ENCODE results near the gene CDIPT. TPM values are rescaled to one million over a fixed set of nuclear protein-coding genes. Genes with fewer than 3 reads are reported as not detected.
A peak's percentile ranks its signal among the peaks of the same experiment; 100 is the strongest.
"Not testable (repeated sequence)": the region's sequence is repeated elsewhere in the genome, so short reads cannot be mapped to it uniquely, and the experiment has no call there.

CDIPT gene
- 10 to 100 TPM; 52.0 to 62.0 TPM for total RNA-seq

- CTCF ChIA-PET = interaction anchor here (0.7 to 1.5 kb wide), 8 partner anchors 8 to 169 kb away, joined by 3 to 8 read pairs (median 4); partner anchors contain the start of gene KCTD13
- ATAC-seq (peak; percentile 98), DNase-seq (peak; percentile 97)
- peak within 1 kb of the TSS; percentile 98 for H3K27ac Mint-ChIP-seq
- no peaks in the 10 kb centered on the region for H3K9me3 Mint-ChIP-seq (ENCODE audit: low read depth)
- peak within 1 kb of the TSS; percentile 99 for H3K4me3 Mint-ChIP-seq
- peaks cover 24% of the 10 kb centered on the region for H3K4me1 Mint-ChIP-seq
- peaks cover 2% of the 10 kb centered on the region for H3K27me3 Mint-ChIP-seq
- peaks cover 13% of the 10 kb centered on the region for H3K36me3 Mint-ChIP-seq
These were observed at the start of gene CDIPT for GRCh38 chr16:29862884-29863668. CDIPT (minus strand) TSS chr16:29863226; CDS start chr16:29862857, 369 bp downstream.

GRCh38 chr16:29912087-29912486 lies 49.1 kb upstream of the CDIPT start:
- CTCF ChIA-PET = interaction anchor here (0.8 kb wide), 1 partner anchor 13 kb away, joined by 3 read pairs; the partner anchor contains the start of gene SEZ6L2
- no peak overlapping the region for H3K27ac Mint-ChIP-seq
- H3K27me3 Mint-ChIP-seq = no peaks in the 10 kb centered on the region
- H3K9me3 Mint-ChIP-seq (ENCODE audit: low read depth) = no peaks in the 10 kb centered on the region
- peaks cover 8% of the 10 kb centered on the region for H3K36me3 Mint-ChIP-seq
- no peak for DNase-seq
- H3K4me1 Mint-ChIP-seq = no peaks in the 10 kb centered on the region
- no peak for ATAC-seq
- no peak overlapping the region for H3K4me3 Mint-ChIP-seq

GRCh38 chr16:29911676-29912010 lies 48.6 kb upstream of the CDIPT start:
- CTCF ChIA-PET = interaction anchor here (0.8 kb wide), 1 partner anchor 13 kb away, joined by 3 read pairs; the partner anchor contains the start of gene SEZ6L2
- H3K4me1 Mint-ChIP-seq = no peaks in the 10 kb centered on the region
- H3K27me3 Mint-ChIP-seq = no peaks in the 10 kb centered on the region
- no peak overlapping the region for H3K4me3 Mint-ChIP-seq
- H3K36me3 Mint-ChIP-seq = peaks cover 6% of the 10 kb centered on the region
- DNase-seq (no peak), ATAC-seq (no peak)
- no peak overlapping the region for H3K27ac Mint-ChIP-seq
- no peaks in the 10 kb centered on the region for H3K9me3 Mint-ChIP-seq (ENCODE audit: low read depth)

GRCh38 chr16:29910819-29911675 lies 48.0 kb upstream of the CDIPT start:
- H3K4me1 Mint-ChIP-seq = no peaks in the 10 kb centered on the region
- H3K36me3 Mint-ChIP-seq = peaks cover 6% of the 10 kb centered on the region
- H3K9me3 Mint-ChIP-seq (ENCODE audit: low read depth) = no peaks in the 10 kb centered on the region
- CTCF ChIA-PET = interaction anchor here (0.8 kb wide), 1 partner anchor 12 kb away, joined by 3 read pairs; the partner anchor contains the start of gene SEZ6L2
- ATAC-seq = no peak
- no peaks in the 10 kb centered on the region for H3K27me3 Mint-ChIP-seq
- H3K4me3 Mint-ChIP-seq = no peak overlapping the region
- H3K27ac Mint-ChIP-seq = no peak overlapping the region
- DNase-seq = no peak

- H3K27ac Mint-ChIP-seq; ATAC-seq; H3K9me3 Mint-ChIP-seq (ENCODE audit: low read depth); H3K4me3 Mint-ChIP-seq; H3K36me3 Mint-ChIP-seq; H3K27me3 Mint-ChIP-seq; DNase-seq; CTCF ChIA-PET; H3K4me1 Mint-ChIP-seq: not testable (repeated sequence)
These were observed 46.8 kb upstream of the CDIPT start for GRCh38 chr16:29909851-29910250.

- H3K27ac Mint-ChIP-seq = no peak overlapping the region
These were observed 46.4 kb upstream of the CDIPT start for GRCh38 chr16:29909391-29909790.

GRCh38 chr16:29908719-29909220 lies 45.7 kb upstream of the CDIPT start:
- H3K27me3 Mint-ChIP-seq = no peaks in the 10 kb centered on the region
- H3K4me1 Mint-ChIP-seq = peaks cover under 1% of the 10 kb centered on the region
- no peak for ATAC-seq
- CTCF ChIA-PET = interaction anchor here (0.8 to 1.4 kb wide), 2 partner anchors 51 to 61 kb away, joined by 3 to 4 read pairs; no protein-coding TSS in a partner anchor
- no peak for DNase-seq
- peaks cover 2% of the 10 kb centered on the region for H3K36me3 Mint-ChIP-seq
- H3K4me3 Mint-ChIP-seq = no peak overlapping the region
- no peaks in the 10 kb centered on the region for H3K9me3 Mint-ChIP-seq (ENCODE audit: low read depth)
- no peak overlapping the region for H3K27ac Mint-ChIP-seq

More at GRCh38 chr16:29909391-29909790, 46.4 kb upstream of the CDIPT start:
- no peaks in the 10 kb centered on the region for H3K27me3 Mint-ChIP-seq
- DNase-seq (no peak), ATAC-seq (no peak)
- no peaks in the 10 kb centered on the region for H3K4me1 Mint-ChIP-seq
- CTCF ChIA-PET = interaction anchor here (0.8 to 1.4 kb wide), 2 partner anchors 50 to 61 kb away, joined by 3 to 4 read pairs; no protein-coding TSS in a partner anchor
- H3K9me3 Mint-ChIP-seq (ENCODE audit: low read depth) = no peaks in the 10 kb centered on the region
- H3K36me3 Mint-ChIP-seq = peaks cover 2% of the 10 kb centered on the region
- H3K4me3 Mint-ChIP-seq = no peak overlapping the region

- Mint-ChIP-seq H3K4me1 (peaks cover 5% of the 10 kb centered on the region), H3K9me3 (ENCODE audit: low read depth) (no peaks in the 10 kb centered on the region), H3K36me3 (peaks cover 2% of the 10 kb centered on the region), H3K4me3 (no peak overlapping the region), H3K27ac (no peak overlapping the region), H3K27me3 (no peaks in the 10 kb centered on the region)
- ATAC-seq (no peak), DNase-seq (no peak)
- CTCF ChIA-PET = interaction anchor here (1.4 kb wide), 1 partner anchor 60 kb away, joined by 4 read pairs; no protein-coding TSS in a partner anchor
These were observed 44.9 kb upstream of the CDIPT start for GRCh38 chr16:29907973-29908372.

GRCh38 chr16:29906520-29907244 lies 43.7 kb upstream of the CDIPT start:
- Mint-ChIP-seq H3K36me3 (peaks cover 2% of the 10 kb centered on the region), H3K27me3 (no peaks in the 10 kb centered on the region), H3K27ac (no peak overlapping the region), H3K4me3 (no peak overlapping the region), H3K9me3 (ENCODE audit: low read depth) (no peaks in the 10 kb centered on the region), H3K4me1 (peaks cover 5% of the 10 kb centered on the region)
- DNase-seq (no peak), ATAC-seq (no peak)
- CTCF ChIA-PET = no interaction called here

- CTCF ChIA-PET = no interaction called here
- Mint-ChIP-seq H3K36me3 (peaks cover 2% of the 10 kb centered on the region), H3K9me3 (ENCODE audit: low read depth) (no peaks in the 10 kb centered on the region), H3K4me1 (peaks cover 5% of the 10 kb centered on the region), H3K27ac (no peak overlapping the region), H3K4me3 (no peak overlapping the region), H3K27me3 (no peaks in the 10 kb centered on the region)
- ATAC-seq (no peak), DNase-seq (no peak)
These were observed 42.6 kb upstream of the CDIPT start for GRCh38 chr16:29905668-29906067.

- Mint-ChIP-seq H3K27ac (no peak overlapping the region), H3K4me1 (peaks cover 6% of the 10 kb centered on the region), H3K9me3 (ENCODE audit: low read depth) (no peaks in the 10 kb centered on the region), H3K27me3 (no peaks in the 10 kb centered on the region), H3K36me3 (peaks cover 2% of the 10 kb centered on the region), H3K4me3 (no peak overlapping the region)
- ATAC-seq = no peak
- no peak for DNase-seq
- CTCF ChIA-PET = interaction anchor here (0.7 kb wide), 1 partner anchor 27 kb away, joined by 3 read pairs; no protein-coding TSS in a partner anchor
These were observed 41.9 kb upstream of the CDIPT start for GRCh38 chr16:29904947-29905346.

- no peak for DNase-seq
- CTCF ChIA-PET = no interaction called here
- Mint-ChIP-seq H3K9me3 (ENCODE audit: low read depth) (no peaks in the 10 kb centered on the region), H3K27me3 (peaks cover 3% of the 10 kb centered on the region), H3K27ac (no peak overlapping the region), H3K4me3 (no peak overlapping the region), H3K4me1 (peaks cover 6% of the 10 kb centered on the region), H3K36me3 (no peaks in the 10 kb centered on the region)
- no peak for ATAC-seq
These were observed 40.6 kb upstream of the CDIPT start for GRCh38 chr16:29903590-29903989.

- no peaks in the 10 kb centered on the region for H3K36me3 Mint-ChIP-seq
- CTCF ChIA-PET = interaction anchor here (1.1 to 1.3 kb wide), 2 partner anchors 25 to 53 kb away, joined by 3 to 4 read pairs; partner anchors contain the start of gene KCTD13
- H3K9me3 Mint-ChIP-seq (ENCODE audit: low read depth) = no peaks in the 10 kb centered on the region
- no peak overlapping the region for H3K27ac Mint-ChIP-seq
- H3K4me3 Mint-ChIP-seq = no peak overlapping the region
- peaks cover 6% of the 10 kb centered on the region for H3K4me1 Mint-ChIP-seq
- DNase-seq (no peak), ATAC-seq (no peak)
- H3K27me3 Mint-ChIP-seq = peaks cover 18% of the 10 kb centered on the region
These were observed 38.5 kb upstream of the CDIPT start for GRCh38 chr16:29901607-29901945.

Data from activated CD8-positive, alpha-beta memory T cell treated with anti-CD3 and anti-CD28 coated beads, Interleukin-2, amount 10 ng/mL, durations not matched to agents 7 days and 5 days (primary cell).